UCSD-AML1 (cell line): Measurements from ENCODE around the gene GRIN2B.

Experiments used
- DNase-seq: peaks from one replicate; lab custom pipeline; 2025; ENCODE audit not compliant: unreplicated experiment; lab: John Stamatoyannopoulos, UW

Gene GRIN2B

DNA sequence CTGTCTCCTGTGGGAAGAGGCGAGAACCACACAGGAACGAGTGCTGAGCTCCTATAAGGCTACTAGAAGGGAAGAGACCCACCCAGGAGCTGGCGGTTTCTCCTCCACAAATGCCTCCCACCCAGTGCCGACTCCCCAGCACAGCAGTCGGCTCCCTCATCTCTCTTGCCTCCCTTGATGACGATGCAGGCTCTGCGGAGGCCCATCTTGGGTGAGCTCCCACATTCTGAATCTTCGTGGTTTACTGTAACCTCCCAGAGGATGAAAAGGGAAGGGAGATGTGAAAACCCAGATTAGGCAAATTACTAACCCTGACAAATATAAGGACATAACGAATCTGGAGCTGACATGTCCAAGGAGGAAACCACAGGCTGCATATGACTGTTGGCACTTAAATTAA is 23.8 kb downstream of the GRIN2B start:
- DNase-seq = no peak

DNA sequence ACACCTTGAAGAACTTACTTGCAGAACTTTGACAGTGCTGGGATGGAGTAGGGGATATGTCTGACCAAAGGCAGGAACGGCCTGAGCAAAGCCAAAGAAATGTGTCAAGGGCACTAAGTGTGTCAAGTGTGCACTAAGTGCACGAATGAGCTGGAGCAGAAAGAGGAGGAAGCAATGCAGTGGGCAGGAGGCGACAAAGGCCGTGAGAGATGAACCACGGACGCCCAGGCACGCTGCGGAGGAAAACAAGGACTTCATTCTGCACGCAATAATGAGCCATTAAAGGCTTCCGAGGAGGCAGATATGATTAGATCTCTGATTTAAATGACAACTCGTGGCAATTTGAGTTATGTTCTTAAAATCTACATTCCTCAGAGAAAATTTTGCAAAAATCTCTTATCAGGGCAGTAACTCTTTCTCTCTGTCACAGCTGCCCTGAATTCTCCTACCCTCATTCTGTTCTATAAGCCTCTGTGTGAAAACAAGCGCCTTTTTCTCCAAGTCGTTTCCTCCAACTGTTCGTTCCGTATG is 25.3 kb downstream of the GRIN2B start:
- no peak for DNase-seq

DNA sequence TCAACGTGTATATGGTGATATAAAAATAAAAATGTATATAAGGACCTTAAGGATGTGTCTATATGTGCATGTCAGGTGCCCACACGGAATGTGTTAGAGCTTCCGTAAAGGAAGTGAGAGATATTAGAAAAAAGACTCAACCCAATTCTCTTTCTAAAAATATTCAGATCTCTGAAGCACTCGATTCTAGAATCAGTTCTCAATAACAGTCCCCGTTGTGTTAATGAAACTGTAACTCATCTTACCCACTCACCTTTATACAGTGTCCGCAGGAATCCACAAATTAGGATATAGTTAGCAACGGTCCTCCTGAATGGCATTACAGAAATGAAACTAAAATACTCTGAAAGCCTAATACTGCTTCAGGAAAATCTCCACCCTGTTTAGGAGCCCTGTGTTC is 29.3 kb downstream of the GRIN2B start:
- DNase-seq = no peak

DNA sequence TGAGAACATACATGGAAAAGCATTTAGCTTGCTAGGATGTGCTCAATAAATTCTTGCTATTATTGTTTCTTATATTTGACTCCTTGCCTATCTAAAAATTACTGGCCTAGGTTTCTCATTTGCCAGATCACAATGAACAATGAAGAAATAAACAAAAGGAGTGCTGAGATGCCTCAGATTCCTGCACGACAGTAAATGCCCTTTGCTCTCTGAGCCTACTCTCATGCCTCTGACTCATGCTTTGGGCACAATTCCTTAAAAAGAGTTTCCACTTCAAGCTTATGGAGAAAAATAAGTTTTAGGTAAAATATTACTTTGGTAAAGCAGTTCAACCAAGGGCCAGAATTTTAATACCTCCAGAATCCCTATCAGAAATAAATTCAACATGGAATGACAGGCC is 30.9 kb downstream of the GRIN2B start:
- DNase-seq = no peak

DNA sequence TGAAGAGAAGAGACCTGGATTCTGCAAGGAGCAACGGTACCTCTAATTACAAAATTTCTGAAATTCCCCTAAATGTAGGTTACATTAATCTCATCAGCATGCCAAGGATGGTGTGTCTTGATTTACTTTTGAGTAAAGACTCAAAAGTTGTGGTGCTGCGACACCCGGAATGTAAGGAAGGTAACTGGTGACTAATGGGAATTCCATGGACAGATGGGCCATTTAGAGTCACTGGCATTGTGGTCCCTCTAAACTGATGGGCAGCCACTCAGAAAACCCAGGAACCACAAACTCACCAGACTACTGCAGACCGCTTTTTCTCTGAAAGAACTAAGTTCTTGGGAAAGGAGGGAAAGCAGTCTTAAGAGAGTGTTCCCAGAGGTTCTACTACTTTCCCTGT is 32.8 kb downstream of the GRIN2B start:
- no peak for DNase-seq

DNA sequence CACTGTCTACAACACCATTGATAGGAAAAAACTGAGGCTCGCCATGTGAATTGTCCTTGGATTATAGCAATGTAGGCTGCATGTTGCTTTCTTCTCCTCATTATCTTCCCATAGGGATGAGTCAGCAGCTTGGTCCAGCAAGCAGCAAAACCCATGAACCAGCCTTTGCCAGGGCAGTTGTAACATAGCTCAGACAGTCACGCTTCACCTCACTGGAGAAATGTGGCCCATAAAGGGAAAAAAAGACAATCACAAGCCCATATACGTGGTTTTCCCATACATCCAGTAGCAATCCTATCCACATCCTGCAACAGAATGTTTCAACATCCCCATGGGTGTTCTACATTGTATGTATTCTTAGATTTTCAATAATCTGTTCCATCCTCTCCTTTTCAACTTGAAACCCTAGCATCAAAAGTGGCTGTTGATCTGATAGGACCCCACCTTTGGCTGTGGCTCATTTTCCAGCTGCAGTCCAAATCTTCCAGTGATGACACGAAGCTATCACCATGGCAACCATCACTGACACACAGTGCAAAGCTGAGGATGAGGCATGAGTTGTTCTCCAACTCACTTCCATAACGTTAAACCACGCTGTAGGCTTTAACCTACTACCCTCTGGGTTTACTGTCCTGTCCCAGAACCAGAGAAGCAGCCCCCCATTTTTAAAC is 34.0 kb downstream of the GRIN2B start:
- DNase-seq = no peak

DNA sequence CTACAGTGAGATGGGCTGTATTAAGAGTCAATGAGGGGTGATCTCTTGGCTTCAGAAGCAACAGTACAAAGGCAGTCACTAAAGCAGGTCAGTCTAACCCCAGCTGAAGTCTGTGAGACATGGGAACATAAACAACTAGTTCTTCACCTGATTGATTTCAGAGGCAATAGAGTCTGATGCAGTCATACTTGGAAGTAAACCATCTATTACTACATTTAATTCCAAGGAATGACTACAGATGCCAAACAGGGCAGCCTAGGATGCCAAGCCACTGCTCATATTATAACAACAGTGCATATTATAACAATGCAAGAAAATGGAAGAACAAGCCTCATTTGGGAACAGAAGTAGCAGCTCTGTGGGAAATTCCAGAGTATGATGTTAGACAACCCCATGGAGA is 35.8 kb downstream of the GRIN2B start:
- DNase-seq = no peak

DNA sequence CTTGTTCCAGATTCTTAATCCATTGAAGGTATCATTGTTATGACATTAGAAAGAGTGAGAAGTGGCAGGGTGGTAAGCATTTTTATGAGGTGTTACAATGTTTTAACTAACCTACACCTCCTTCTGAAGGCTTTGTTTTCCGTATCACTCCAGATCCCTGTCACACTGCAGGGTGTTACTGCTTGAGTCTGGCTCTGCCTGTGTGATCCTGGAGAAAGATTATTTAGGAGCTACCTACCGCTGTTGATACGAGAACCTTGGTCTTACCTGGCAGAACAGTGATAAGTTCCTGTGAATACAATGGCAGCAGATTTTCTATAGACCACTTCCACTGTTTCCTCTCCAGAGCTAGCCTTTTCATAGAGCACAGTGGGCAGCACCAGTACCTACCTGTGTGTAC is 36.2 kb downstream of the GRIN2B start:
- no peak for DNase-seq

DNA sequence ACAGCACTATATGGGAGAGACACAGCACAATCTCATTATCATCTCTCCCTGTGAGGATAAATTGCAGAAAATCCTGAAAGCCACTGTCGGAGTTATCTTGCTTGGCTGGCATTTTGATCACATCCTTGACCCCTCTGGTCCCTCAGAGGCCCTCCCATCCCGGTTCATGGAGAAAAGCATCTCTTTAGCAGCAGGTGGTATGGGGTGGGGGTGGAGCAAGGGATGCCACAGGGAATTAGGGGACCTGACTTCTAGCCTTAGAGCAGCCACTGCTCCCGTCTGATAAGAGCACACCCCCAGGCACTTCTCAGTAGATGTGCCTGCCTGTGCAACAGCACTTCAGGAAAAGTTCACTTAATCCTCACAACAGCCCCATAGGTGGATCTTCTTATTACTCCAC is 38.6 kb downstream of the GRIN2B start:
- DNase-seq = no peak

DNA sequence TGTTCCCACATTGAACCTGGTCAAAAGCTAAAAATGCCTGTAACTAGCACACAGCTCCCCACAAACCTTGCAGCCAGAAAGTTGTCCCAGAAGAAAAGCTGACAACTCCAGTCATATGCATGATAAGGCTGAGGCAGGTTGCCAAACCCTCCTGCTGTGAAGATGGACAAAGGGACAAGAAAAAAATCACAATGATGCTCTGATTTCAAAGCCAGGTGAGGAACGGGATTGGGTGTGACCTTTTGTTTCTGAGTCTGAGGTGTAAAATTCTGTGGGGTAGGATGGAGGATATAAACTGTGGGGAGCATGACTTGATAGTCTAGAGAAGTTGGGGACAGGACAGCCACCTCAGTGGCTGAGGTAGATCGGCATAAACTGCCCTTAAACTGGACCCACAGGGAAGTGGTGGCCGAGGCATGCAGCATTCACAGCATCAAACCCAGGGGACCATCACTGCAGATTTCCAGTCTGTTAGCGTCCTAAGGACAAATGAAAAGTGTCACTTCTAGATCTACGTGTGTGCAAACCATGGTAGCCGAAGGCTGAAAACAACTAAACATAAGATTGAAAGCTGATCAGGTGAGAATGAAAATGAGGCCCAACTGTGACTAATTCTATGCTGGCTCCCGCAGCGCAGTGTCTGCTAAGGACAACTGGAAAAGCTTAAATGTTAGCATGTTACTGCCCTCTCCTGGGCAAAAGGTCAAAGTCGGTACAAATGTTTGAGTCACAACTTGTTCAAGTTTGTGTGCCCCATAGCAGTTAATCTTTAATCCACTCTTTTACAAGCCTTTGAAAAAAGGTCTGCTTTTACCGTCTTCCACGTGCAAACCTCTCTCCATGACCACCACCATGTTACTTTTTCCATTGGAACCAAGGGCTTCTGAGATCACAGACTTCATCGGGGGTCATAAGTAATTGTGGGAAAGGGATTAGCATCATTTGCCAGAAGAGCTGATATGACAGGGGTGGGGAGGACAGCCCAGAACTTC is 39.8 kb downstream of the GRIN2B start:
- peak; percentile 11 for DNase-seq

DNA sequence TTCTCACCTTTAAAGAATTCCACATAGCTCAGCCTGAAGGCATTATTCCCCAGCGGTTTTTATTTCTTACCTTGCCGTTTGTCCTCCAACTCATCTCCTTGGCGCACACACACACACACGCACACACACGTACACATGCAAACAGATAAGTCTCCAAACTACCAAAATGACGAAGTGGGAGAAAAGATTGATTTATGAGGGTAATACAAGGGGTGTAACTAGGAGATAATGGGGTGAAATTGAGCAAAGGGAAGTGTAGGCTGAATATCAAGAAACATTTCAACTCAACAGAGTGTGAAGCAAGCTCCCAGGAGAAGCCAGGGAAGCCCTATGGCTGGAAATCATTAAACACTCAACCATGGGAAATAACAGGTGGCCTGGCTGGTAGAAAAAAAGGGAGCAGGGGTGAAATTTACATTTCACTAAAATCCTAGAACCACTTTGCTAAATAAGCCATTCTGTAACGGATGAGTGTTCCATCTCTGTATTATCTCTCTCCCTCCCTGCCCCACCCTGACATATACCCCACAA is 41.0 kb downstream of the GRIN2B start:
- DNase-seq = no peak

DNA sequence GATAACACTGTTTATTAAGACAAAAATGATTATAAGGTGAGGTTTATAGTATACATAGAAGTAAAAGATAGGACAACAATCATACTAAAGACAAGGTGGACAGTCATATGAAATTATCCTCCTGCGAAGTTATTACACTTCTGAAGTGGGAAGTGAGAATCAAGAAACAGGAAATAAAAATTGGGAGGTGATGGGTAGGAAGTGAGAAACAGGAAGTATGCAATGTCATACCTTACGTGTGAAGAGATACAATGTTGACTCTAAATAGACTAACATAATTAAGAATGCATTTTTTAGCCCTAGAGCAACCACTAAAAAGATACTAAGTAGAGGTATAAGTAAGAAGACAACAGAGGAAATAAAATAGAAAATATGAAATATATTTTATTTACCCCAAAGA is 43.7 kb downstream of the GRIN2B start:
- no peak for DNase-seq

DNA sequence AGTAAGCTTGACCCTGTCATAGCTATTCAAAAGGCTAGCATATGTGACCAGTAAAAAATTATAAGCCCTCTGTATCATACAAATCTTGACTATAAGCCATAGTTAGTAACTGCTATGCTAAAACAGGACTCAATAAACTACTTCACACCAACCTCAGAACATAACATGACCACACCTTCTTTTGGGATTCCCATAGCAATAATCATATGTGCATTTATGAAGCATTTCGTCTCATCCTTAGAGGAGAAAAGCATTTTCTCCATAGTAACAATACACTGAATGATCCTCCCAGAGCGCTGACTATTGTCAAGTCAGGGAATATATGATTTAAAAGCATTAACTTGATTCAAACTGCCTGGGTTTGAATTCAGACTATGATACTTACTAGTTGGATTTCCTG is 46.2 kb downstream of the GRIN2B start:
- DNase-seq = no peak
